Suprapubic skin (tissue), 4 donors: ENCODE results near the gene TRHDE. TPM values are rescaled to one million over a fixed set of nuclear protein-coding genes. Genes with fewer than 3 reads are reported as not detected.

Experiments
- DNase-seq, 2 donors: peaks; one replicate each; pipeline ENCODE4 v3.0.0-alpha.2; 2019; ENCODE audit warnings: low spot score in 2 of 2
- H3K27ac ChIP-seq: fragments of 200-600 bp; sonication (generic); one replicate; pipeline ENCODE4 v1.5.1; 2019
- H3K27me3 ChIP-seq: fragments of 200-600 bp; sonication (generic); one replicate; pipeline ENCODE4 v1.5.1; 2019
- H3K36me3 ChIP-seq: fragments of 200-600 bp; sonication (generic); one replicate; pipeline ENCODE4 v1.5.1; 2019
- H3K4me1 ChIP-seq: fragments of 200-600 bp; sonication (generic); one replicate; pipeline ENCODE4 v1.5.1; 2019
- H3K4me3 ChIP-seq: fragments of 200-600 bp; sonication (generic); one replicate; pipeline ENCODE4 v1.5.1; 2019; ENCODE audit warnings: mild to moderate bottlenecking
- H3K9me3 ChIP-seq: fragments of 200-600 bp; sonication (generic); one replicate; pipeline ENCODE4 v1.5.1; 2019
- CTCF ChIP-seq, 2 donors: fragments of 200-600 bp in 1 of 2; fragments of 450-650 bp in 1 of 2; sonication (generic) in 1 of 2; IDR thresholded peaks; one replicate each; pipeline ENCODE4 v1.5.1; 2016 to 2019; ENCODE audit warnings: antibody characterized with exemption in 2 of 2, mild to moderate bottlenecking in 1 of 2, moderate library complexity in 1 of 2
- EP300 ChIP-seq: sonication (generic); formaldehyde crosslinking; IDR thresholded peaks from one replicate; pipeline ENCODE4 v1.6.1; 2017; ENCODE audit warnings: antibody characterized with exemption
- POLR2A ChIP-seq, 2 donors: fragments of 450-650 bp; IDR thresholded peaks; one replicate each; pipeline ENCODE4 v1.6.1; 2017; ENCODE audit warnings: antibody characterized with exemption in 2 of 2, mild to moderate bottlenecking in 2 of 2, moderate library complexity in 2 of 2
- POLR2AphosphoS5 ChIP-seq, 3 donors: sonication (generic); formaldehyde crosslinking; IDR thresholded peaks; one replicate each; pipeline ENCODE4 v1.6.1; 2017; ENCODE audit warnings: antibody characterized with exemption in 3 of 3
- WGBS: methylation state at CpG from one replicate; pipeline ENCODE4 v1.1.5; 2018; 5-methylcytosine and 5-hydroxymethylcytosine counted together
- total RNA-seq, 4 donors: library from RNA; depleted of rRNA; stranded (reverse); fragments of >200 nt; gene quantifications; one replicate each; pipeline ENCODE4 v1.1.0, GENCODE V29; 2016

TRHDE gene
- total RNA-seq, 4 donors from 2014 or later = 0.49 to 1.2 (median 0.98) TPM

- no peaks in the 10 kb centered on the region for H3K4me1 ChIP-seq
- DNase-seq = no peak
- no peak overlapping the region for H3K27ac ChIP-seq
- no peak for TF ChIP-seq EP300
- H3K4me3 ChIP-seq = no peak overlapping the region
- no peaks in the 10 kb centered on the region for H3K27me3 ChIP-seq
- H3K36me3 ChIP-seq = no peaks in the 10 kb centered on the region
- 86% methylated on average over 5 of the region's 5 CpGs for WGBS
- no peaks in the 10 kb centered on the region for H3K9me3 ChIP-seq
Observed at GRCh38 chr12:72291175-72291574, 19.0 kb downstream of the TRHDE start.

GRCh38 chr12:72293701-72294100 is 21.5 kb downstream of the TRHDE start:
- Histone ChIP-seq H3K27ac (no peak overlapping the region), H3K4me1 (no peaks in the 10 kb centered on the region), H3K4me3 (no peak overlapping the region), H3K36me3 (no peaks in the 10 kb centered on the region), H3K9me3 (no peaks in the 10 kb centered on the region), H3K27me3 (no peaks in the 10 kb centered on the region)
- TF ChIP-seq EP300 (no peak), CTCF (IDR thresholded peaks at IDR 0.05) (no peak), POLR2A (IDR thresholded peaks at IDR 0.05) (no peak), POLR2AphosphoS5 (IDR thresholded peaks at IDR 0.05) (no peak)
- no peak for DNase-seq
- WGBS = 68% methylated on average over 5 of the region's 6 CpGs

- DNase-seq = no peak
- WGBS = 89% methylated on average over 8 of the region's 8 CpGs
Observed at GRCh38 chr12:72295101-72295500, 22.9 kb downstream of the TRHDE start.

GRCh38 chr12:72295744-72296143 is 23.6 kb downstream of the TRHDE start:
- H3K4me3 ChIP-seq = no peak overlapping the region
- DNase-seq = no peak
- no peaks in the 10 kb centered on the region for H3K4me1 ChIP-seq
- no peak for TF ChIP-seq POLR2AphosphoS5 (IDR thresholded peaks at IDR 0.05)
- TF ChIP-seq CTCF (IDR thresholded peaks at IDR 0.05) = no peak
- TF ChIP-seq EP300 = no peak
- no peak for TF ChIP-seq POLR2A (IDR thresholded peaks at IDR 0.05)
- 87% methylated on average over 2 of the region's 2 CpGs for WGBS
- H3K9me3 ChIP-seq = no peaks in the 10 kb centered on the region
- H3K36me3 ChIP-seq = no peaks in the 10 kb centered on the region
- H3K27ac ChIP-seq = no peak overlapping the region
- H3K27me3 ChIP-seq = no peaks in the 10 kb centered on the region

More at GRCh38 chr12:72295101-72295500, 22.9 kb downstream of the TRHDE start:
- H3K36me3 ChIP-seq = no peaks in the 10 kb centered on the region
- H3K4me3 ChIP-seq = no peak overlapping the region
- H3K9me3 ChIP-seq = no peaks in the 10 kb centered on the region
- no peak overlapping the region for H3K27ac ChIP-seq
- no peaks in the 10 kb centered on the region for H3K27me3 ChIP-seq
- TF ChIP-seq POLR2AphosphoS5 (IDR thresholded peaks at IDR 0.05) (no peak), POLR2A (IDR thresholded peaks at IDR 0.05) (no peak), CTCF (IDR thresholded peaks at IDR 0.05) (no peak), EP300 (no peak)
- no peaks in the 10 kb centered on the region for H3K4me1 ChIP-seq

GRCh38 chr12:72296389-72296788 is 24.2 kb downstream of the TRHDE start:
- no peak for TF ChIP-seq POLR2A (IDR thresholded peaks at IDR 0.05)
- no peak for TF ChIP-seq CTCF (IDR thresholded peaks at IDR 0.05)
- TF ChIP-seq EP300 = no peak
- TF ChIP-seq POLR2AphosphoS5 (IDR thresholded peaks at IDR 0.05) = no peak
- Histone ChIP-seq H3K9me3 (no peaks in the 10 kb centered on the region), H3K27me3 (no peaks in the 10 kb centered on the region), H3K4me3 (no peak overlapping the region), H3K27ac (no peak overlapping the region), H3K36me3 (no peaks in the 10 kb centered on the region), H3K4me1 (no peaks in the 10 kb centered on the region)
- 85% methylated on average over 2 of the region's 2 CpGs for WGBS
- no peak for DNase-seq

- DNase-seq = no peak
- no peaks in the 10 kb centered on the region for H3K9me3 ChIP-seq
- H3K4me1 ChIP-seq = no peaks in the 10 kb centered on the region
- no peaks in the 10 kb centered on the region for H3K36me3 ChIP-seq
- TF ChIP-seq POLR2AphosphoS5 (IDR thresholded peaks at IDR 0.05) (no peak), EP300 (no peak), CTCF (IDR thresholded peaks at IDR 0.05) (no peak), POLR2A (IDR thresholded peaks at IDR 0.05) (no peak)
- 66% methylated on average over 3 of the region's 3 CpGs for WGBS
- no peak overlapping the region for H3K4me3 ChIP-seq
- H3K27me3 ChIP-seq = no peaks in the 10 kb centered on the region
- H3K27ac ChIP-seq = no peak overlapping the region
Observed at GRCh38 chr12:72297666-72298065, 25.5 kb downstream of the TRHDE start.
